HTERT RPE-1 (cell line): ENCODE results near the gene PLD1.

Experiments
- in situ Hi-C: fragments of 300-500 bp; cut with MboI; formaldehyde crosslinking; loops from 4 replicates; pipeline ENCODE4 v1.14.3; 2020; ENCODE audit warnings: low sequenced_read_pairs

The PLD1 gene

GRCh38 chr3:171776839-171777583 lies 33.3 kb downstream of the PLD1 start:
- in situ Hi-C loops: no loop called here

GRCh38 chr3:171776411-171776810 lies 33.9 kb downstream of the PLD1 start:
- in situ Hi-C loops: no loop called here

GRCh38 chr3:171775943-171776342 lies 34.3 kb downstream of the PLD1 start:
- in situ Hi-C loops: no loop called here

- in situ Hi-C loops: no loop called here
Measured at GRCh38 chr3:171774521-171774920, 35.8 kb downstream of the PLD1 start.

- in situ Hi-C loops: no loop called here
Measured at GRCh38 chr3:171772427-171773056, 37.7 kb downstream of the PLD1 start.

GRCh38 chr3:171770689-171771620 lies 39.3 kb downstream of the PLD1 start:
- in situ Hi-C loops: no loop called here

GRCh38 chr3:171769461-171769860 lies 40.8 kb downstream of the PLD1 start:
- in situ Hi-C loops: no loop called here

- in situ Hi-C loops: no loop called here
Measured at GRCh38 chr3:171768986-171769385, 41.3 kb downstream of the PLD1 start.

- in situ Hi-C loops: no loop called here
Measured at GRCh38 chr3:171768281-171768900, 41.9 kb downstream of the PLD1 start.

GRCh38 chr3:171765511-171765887 lies 44.8 kb downstream of the PLD1 start:
- in situ Hi-C loops: no loop called here

GRCh38 chr3:171763392-171763791 lies 46.9 kb downstream of the PLD1 start:
- in situ Hi-C loops: no loop called here

- in situ Hi-C loops: no loop called here
Measured at GRCh38 chr3:171760477-171760876, 49.8 kb downstream of the PLD1 start.

GRCh38 chr3:171758109-171758508 lies 52.2 kb downstream of the PLD1 start:
- in situ Hi-C loops: no loop called here

GRCh38 chr3:171757361-171758034 lies 52.8 kb downstream of the PLD1 start:
- in situ Hi-C loops: no loop called here

- in situ Hi-C loops: no loop called here
Measured at GRCh38 chr3:171755656-171756055, 54.6 kb downstream of the PLD1 start.

GRCh38 chr3:171755015-171755589 lies 55.2 kb downstream of the PLD1 start:
- in situ Hi-C loops: no loop called here

GRCh38 chr3:171753665-171754408 lies 56.4 kb downstream of the PLD1 start:
- in situ Hi-C loops: no loop called here

- in situ Hi-C loops: no loop called here
Measured at GRCh38 chr3:171753025-171753472, 57.2 kb downstream of the PLD1 start.

- in situ Hi-C loops: no loop called here
Measured at GRCh38 chr3:171752329-171752728, 58.0 kb downstream of the PLD1 start.
